Measurements from ENCODE around the gene TTC3.

The TTC3 gene

GRCh38 chr21:37183749-37184148, 110.7 kb downstream of the TTC3 start:
- peaks cover 12% of the 10 kb centered on the region for H3K4me1 ChIP-seq (ENCODE audit: control insufficient read depth, insufficient read depth, low read length)
- no peak overlapping the region for H3K4me3 ChIP-seq (ENCODE audit: low read depth, low read length)
- H3K36me3 ChIP-seq (ENCODE audit: control insufficient read depth in 2 of 2, insufficient read depth in 1 of 2, low read length in 2 of 2) = peaks cover 10 to 63% of the 10 kb centered on the region in 2 experiments
- CTCF ChIA-PET = interaction anchor here (1.3 kb wide), 1 partner anchor 458 kb away, joined by 3 read pairs; no protein-coding TSS in a partner anchor
- no peak for TF ChIP-seq KLF1 (tag by site-specific recombination; IDR thresholded peaks at IDR 0.05)
- TF ChIP-seq INSM2 (tag by site-specific recombination; IDR thresholded peaks at IDR 0.05) = no peak
- no peak for TF ChIP-seq ZNF350 (tag by site-specific recombination; IDR thresholded peaks at IDR 0.05)
- TF ChIP-seq SCRT2 (tag by site-specific recombination; IDR thresholded peaks at IDR 0.05) = no peak
- TF ChIP-seq ZNF560 (tag by site-specific recombination; IDR thresholded peaks at IDR 0.05; ENCODE audit: borderline replicate concordance) = no peak
- no peak for TF ChIP-seq CTCF (tag by site-specific recombination; IDR thresholded peaks at IDR 0.05)
- TF ChIP-seq ZNF24 (tag by site-specific recombination; IDR thresholded peaks at IDR 0.05) = no peak
- no peak for TF ChIP-seq ZNF157 (tag by site-specific recombination; IDR thresholded peaks at IDR 0.05)
- TF ChIP-seq ZNF513 (tag by site-specific recombination; IDR thresholded peaks at IDR 0.05) = no peak
- TF ChIP-seq TCF7L2 (IDR thresholded peaks at IDR 0.05; ENCODE audit: borderline replicate concordance, low read depth, low read length) = no peak
- TF ChIP-seq SCRT1 (tag by site-specific recombination; IDR thresholded peaks at IDR 0.05; ENCODE audit: borderline replicate concordance) = no peak
- TF ChIP-seq ZNF335 (tag by site-specific recombination; conservative IDR thresholded peaks at IDR 0.05) = no peak
- no peak overlapping the region for H3K27ac ChIP-seq (ENCODE audit: extremely low read depth, low read depth, low read length)
- H3K9me3 ChIP-seq (ENCODE audit: control insufficient read depth, insufficient read depth, low read depth, low read length) = no peaks in the 10 kb centered on the region
- POLR2A ChIA-PET = no interaction called here

- Histone ChIP-seq H3K27ac (ENCODE audit: extremely low read depth, low read depth, low read length) (no peak overlapping the region), H3K4me1 (ENCODE audit: control insufficient read depth, insufficient read depth, low read length) (peaks cover 12% of the 10 kb centered on the region), H3K36me3 (ENCODE audit: control insufficient read depth in 2 of 2, insufficient read depth in 1 of 2, low read length in 2 of 2) (peaks cover 19 to 62% of the 10 kb centered on the region in 2 experiments), H3K4me3 (ENCODE audit: low read depth, low read length) (no peak overlapping the region), H3K9me3 (ENCODE audit: control insufficient read depth, insufficient read depth, low read depth, low read length) (no peaks in the 10 kb centered on the region)
- ChIA-PET POLR2A (no interaction called here), CTCF (interaction anchor here (0.7 to 1.3 kb wide), 4 partner anchors 10 to 490 kb away, joined by 3 read pairs; no protein-coding TSS in a partner anchor)
- TF ChIP-seq ZNF560 (tag by site-specific recombination; IDR thresholded peaks at IDR 0.05; ENCODE audit: borderline replicate concordance) (no peak), BCL11A (tag by site-specific recombination; IDR thresholded peaks at IDR 0.05; ENCODE audit: low read depth) (no peak), PRDM1 (tag by site-specific recombination; IDR thresholded peaks at IDR 0.05) (no peak), ZNF707 (tag by site-specific recombination; IDR thresholded peaks at IDR 0.05) (no peak), ZNF449 (tag by site-specific recombination; IDR thresholded peaks at IDR 0.05) (no peak), ZNF16 (tag by site-specific recombination; IDR thresholded peaks at IDR 0.05; ENCODE audit: low read depth) (no peak), ZNF514 (tag by site-specific recombination; IDR thresholded peaks at IDR 0.05) (no peak), ZNF239 (tag by site-specific recombination; IDR thresholded peaks at IDR 0.05) (no peak), PRDM10 (tag by site-specific recombination; IDR thresholded peaks at IDR 0.05) (no peak), KLF10 (tag by site-specific recombination; IDR thresholded peaks at IDR 0.05) (no peak), ZNF138 (tag by site-specific recombination; IDR thresholded peaks at IDR 0.05; ENCODE audit: borderline replicate concordance) (no peak), HOXA7 (CRISPR knock-in tag; IDR thresholded peaks at IDR 0.05; ENCODE audit: borderline replicate concordance) (no peak), ZNF133 (tag by site-specific recombination; IDR thresholded peaks at IDR 0.05) (no peak), ZNF521 (tag by site-specific recombination; IDR thresholded peaks at IDR 0.05) (no peak)
These were observed 111.9 kb downstream of the TTC3 start for GRCh38 chr21:37184784-37185593.
